Measurements from ENCODE around the gene PAQR5.
"Not testable (repeated sequence)": the region's sequence is repeated elsewhere in the genome, so short reads cannot be mapped to it uniquely, and the experiment has no call there.

PAQR5 gene

DNA sequence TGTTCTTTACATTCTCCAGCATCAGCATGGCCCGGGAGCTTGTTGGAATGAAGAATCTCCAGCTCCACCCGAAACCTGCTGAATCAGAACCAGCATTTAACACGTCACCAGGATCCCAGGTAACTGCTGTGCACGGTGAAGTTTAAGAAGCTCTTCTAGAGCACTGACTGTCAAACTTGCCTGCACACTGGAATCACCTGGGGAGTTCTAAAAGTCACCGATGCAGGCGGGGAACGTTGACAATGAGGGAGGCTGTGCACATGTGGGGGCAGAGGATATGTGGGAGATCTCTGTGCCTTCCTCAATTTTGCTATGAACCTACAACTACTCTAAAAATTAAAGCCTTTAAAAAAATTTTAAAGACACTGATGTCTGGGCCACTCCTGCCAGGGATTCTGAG is 19.1 kb upstream of the PAQR5 start:
- no peaks in the 10 kb centered on the region for H3K36me3 ChIP-seq (ENCODE audit: control insufficient read depth, insufficient read depth, low read length)
- no peaks in the 10 kb centered on the region for H3K9me3 ChIP-seq (ENCODE audit: control insufficient read depth, low read length)
- no peak overlapping the region for H3K4me3 ChIP-seq (ENCODE audit: insufficient read depth, low read depth, low read length)
- peaks cover 7% of the 10 kb centered on the region for H3K4me1 ChIP-seq (ENCODE audit: control insufficient read depth, insufficient read depth, low read length)
- H3K27me3 ChIP-seq (ENCODE audit: control insufficient read depth, insufficient read depth, low read length, poor library complexity, severe bottlenecking): no peaks in the 10 kb centered on the region
- WGBS, 2 experiments: 94% methylated on average over 7 of the region's 7 CpGs
- H3K27ac ChIP-seq (ENCODE audit: insufficient read depth, low read depth, low read length, poor library complexity, severe bottlenecking): no peak overlapping the region

- Histone ChIP-seq H3K4me1 (ENCODE audit: control insufficient read depth, insufficient read depth, low read length) (peaks cover under 1% of the 10 kb centered on the region), H3K4me3 (ENCODE audit: insufficient read depth, low read depth, low read length) (no peak overlapping the region), H3K9me3 (ENCODE audit: control insufficient read depth, low read length) (no peaks in the 10 kb centered on the region), H3K27ac (ENCODE audit: insufficient read depth, low read depth, low read length, poor library complexity, severe bottlenecking) (no peak overlapping the region), H3K27me3 (ENCODE audit: control insufficient read depth, insufficient read depth, low read length, poor library complexity, severe bottlenecking) (no peaks in the 10 kb centered on the region), H3K36me3 (ENCODE audit: control insufficient read depth, insufficient read depth, low read length) (no peaks in the 10 kb centered on the region)
- WGBS, 2 experiments: 86 to 92% methylated on average over 5 of the region's 5 CpGs
Measured at GRCh38 chr15:69280783-69281182, 17.9 kb upstream of the PAQR5 start.

DNA sequence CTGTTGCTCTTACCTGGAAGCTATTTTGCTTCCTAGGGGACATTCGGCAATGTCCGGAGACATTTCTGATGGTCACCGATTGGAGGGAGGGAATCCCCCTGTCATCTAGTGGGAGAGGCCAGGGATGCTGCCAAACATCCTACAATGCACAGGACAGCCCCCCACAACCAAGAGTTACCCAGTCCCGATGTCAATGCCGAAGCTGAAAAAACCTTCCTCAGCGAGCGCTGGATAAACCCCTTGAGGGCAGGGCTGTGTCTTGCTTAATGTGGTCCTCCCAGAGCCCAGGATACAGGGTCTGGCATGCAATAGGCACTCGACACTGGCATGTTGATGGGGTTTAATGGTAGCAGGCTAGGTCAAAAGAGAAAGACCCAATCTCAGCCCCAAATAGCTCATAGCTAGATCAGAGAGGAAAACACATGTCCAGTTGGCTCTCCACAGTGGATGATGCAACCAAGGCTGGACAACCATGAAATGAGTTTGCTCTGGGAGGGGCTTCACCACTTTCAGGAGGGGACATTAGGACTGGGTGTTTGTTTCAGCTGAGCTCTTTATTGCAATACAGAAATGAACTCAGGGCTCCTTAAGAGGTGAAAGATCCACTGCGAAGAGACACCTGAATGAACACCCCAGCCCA is 16.5 kb upstream of the PAQR5 start:
- no peaks in the 10 kb centered on the region for H3K27me3 ChIP-seq (ENCODE audit: control insufficient read depth, insufficient read depth, low read length, poor library complexity, severe bottlenecking)

DNA sequence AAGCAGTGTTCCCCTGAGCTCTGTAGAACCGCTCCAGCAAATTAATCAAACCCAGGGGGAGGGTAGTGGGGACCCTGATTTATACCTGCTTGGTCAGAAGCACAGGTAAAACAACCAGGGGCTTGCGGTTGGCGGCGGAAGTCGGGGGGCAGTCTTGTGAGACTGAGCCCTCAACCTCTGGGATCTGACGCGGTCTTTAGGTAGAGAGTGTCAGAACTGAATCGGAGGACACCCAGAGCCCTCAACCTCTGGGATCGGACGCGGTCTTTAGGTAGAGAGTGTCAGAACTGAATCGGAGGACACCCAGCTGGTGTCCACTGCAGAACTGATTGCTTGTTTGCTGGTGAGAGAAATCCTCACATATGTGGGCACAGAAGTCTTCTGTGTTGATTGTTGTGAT is 12.9 kb upstream of the PAQR5 start:
- 93 to 97% methylated on average over 12 of the region's 12 CpGs for WGBS, 2 experiments
- no peak overlapping the region for H3K4me3 ChIP-seq (ENCODE audit: insufficient read depth, low read depth, low read length)
- no peak overlapping the region for H3K27ac ChIP-seq (ENCODE audit: insufficient read depth, low read depth, low read length, poor library complexity, severe bottlenecking)
- no peaks in the 10 kb centered on the region for H3K27me3 ChIP-seq (ENCODE audit: control insufficient read depth, insufficient read depth, low read length, poor library complexity, severe bottlenecking)
- no peaks in the 10 kb centered on the region for H3K9me3 ChIP-seq (ENCODE audit: control insufficient read depth, low read length)
- no peaks in the 10 kb centered on the region for H3K36me3 ChIP-seq (ENCODE audit: control insufficient read depth, insufficient read depth, low read length)
- no peaks in the 10 kb centered on the region for H3K4me1 ChIP-seq (ENCODE audit: control insufficient read depth, insufficient read depth, low read length)

More for the DNA sequence above, 16.5 kb upstream of the PAQR5 start:
- Histone ChIP-seq H3K4me1 (ENCODE audit: control insufficient read depth, insufficient read depth, low read length) (no peaks in the 10 kb centered on the region), H3K36me3 (ENCODE audit: control insufficient read depth, insufficient read depth, low read length) (no peaks in the 10 kb centered on the region), H3K27ac (ENCODE audit: insufficient read depth, low read depth, low read length, poor library complexity, severe bottlenecking) (no peak overlapping the region), H3K4me3 (ENCODE audit: insufficient read depth, low read depth, low read length) (no peak overlapping the region), H3K9me3 (ENCODE audit: control insufficient read depth, low read length) (no peaks in the 10 kb centered on the region)
- WGBS, 2 experiments: 95% methylated on average over 9 of the region's 9 CpGs

DNA sequence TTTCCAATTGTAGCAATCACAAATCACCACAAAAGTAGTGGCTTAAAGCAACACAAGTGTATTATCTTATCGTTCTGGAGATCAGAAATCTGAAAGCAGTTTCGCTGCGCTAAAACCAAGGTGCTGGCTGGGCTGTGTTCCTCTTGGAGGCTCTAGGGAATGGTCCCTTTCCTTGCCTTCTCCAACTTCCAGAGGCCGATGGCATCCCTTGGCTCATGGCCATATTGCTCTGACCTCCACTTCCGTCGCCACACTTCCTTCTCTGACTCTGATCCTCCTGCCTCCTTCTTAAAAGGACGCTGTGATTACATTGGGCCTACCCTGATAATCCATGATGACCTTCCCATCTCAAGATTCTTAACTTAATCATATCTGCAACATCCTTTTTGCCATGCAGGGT is 10.7 kb upstream of the PAQR5 start:
- Histone ChIP-seq H3K9me3 (ENCODE audit: control insufficient read depth, low read length) (no peaks in the 10 kb centered on the region), H3K36me3 (ENCODE audit: control insufficient read depth, insufficient read depth, low read length) (no peaks in the 10 kb centered on the region), H3K27ac (ENCODE audit: insufficient read depth, low read depth, low read length, poor library complexity, severe bottlenecking) (no peak overlapping the region), H3K4me1 (ENCODE audit: control insufficient read depth, insufficient read depth, low read length) (no peaks in the 10 kb centered on the region), H3K27me3 (ENCODE audit: control insufficient read depth, insufficient read depth, low read length, poor library complexity, severe bottlenecking) (no peaks in the 10 kb centered on the region), H3K4me3 (ENCODE audit: insufficient read depth, low read depth, low read length) (no peak overlapping the region)
- 94 to 96% methylated on average over 7 of the region's 7 CpGs for WGBS, 2 experiments

DNA sequence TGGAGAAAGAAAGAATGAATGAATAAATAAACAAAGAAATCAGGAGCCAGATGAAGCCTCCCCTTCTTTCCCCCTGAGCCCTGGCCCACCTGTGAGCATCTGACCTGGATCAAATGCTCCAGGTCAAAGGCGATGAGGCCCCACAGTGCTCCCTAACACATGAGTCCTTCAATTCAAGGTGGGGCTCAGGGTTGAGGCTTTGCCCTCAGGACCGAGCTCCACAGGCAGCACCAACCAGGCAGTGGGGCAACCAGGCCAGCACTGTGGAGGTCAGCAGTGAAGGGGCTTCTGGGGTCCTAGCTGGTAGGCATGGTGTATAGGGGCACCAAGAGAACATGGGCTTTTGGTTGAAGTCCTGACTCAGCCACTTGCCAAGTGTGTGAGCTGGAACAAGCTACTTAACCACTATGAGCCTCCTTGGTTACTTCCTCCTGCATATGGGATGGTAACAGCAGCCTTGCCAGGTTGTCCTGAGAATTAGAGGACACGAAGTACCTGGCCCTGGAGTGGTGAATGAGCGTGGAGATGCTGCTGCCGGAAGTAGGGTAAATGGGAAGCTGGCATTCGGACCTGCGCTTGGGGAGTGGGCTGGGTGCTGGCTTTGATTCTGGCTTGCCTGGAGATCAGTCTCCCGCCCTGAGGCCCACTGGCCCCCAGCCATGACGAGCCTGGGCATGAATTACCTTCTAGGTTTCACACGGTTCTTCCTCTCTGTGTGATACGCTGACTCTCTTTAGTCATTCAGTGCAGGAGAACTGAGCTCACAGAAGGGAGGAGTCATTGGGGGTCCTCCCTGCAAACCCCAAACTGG is 10.0 kb upstream of the PAQR5 start:
- no peak overlapping the region for H3K27ac ChIP-seq (ENCODE audit: insufficient read depth, low read depth, low read length, poor library complexity, severe bottlenecking)
- H3K9me3 ChIP-seq (ENCODE audit: control insufficient read depth, low read length): no peaks in the 10 kb centered on the region
- H3K36me3 ChIP-seq (ENCODE audit: control insufficient read depth, insufficient read depth, low read length): no peaks in the 10 kb centered on the region
- no peaks in the 10 kb centered on the region for H3K4me1 ChIP-seq (ENCODE audit: control insufficient read depth, insufficient read depth, low read length)
- 89 to 90% methylated on average over 11 of the region's 11 CpGs for WGBS, 2 experiments
- no peaks in the 10 kb centered on the region for H3K27me3 ChIP-seq (ENCODE audit: control insufficient read depth, insufficient read depth, low read length, poor library complexity, severe bottlenecking)
- no peak overlapping the region for H3K4me3 ChIP-seq (ENCODE audit: insufficient read depth, low read depth, low read length)

- Histone ChIP-seq H3K27ac (ENCODE audit: insufficient read depth, low read depth, low read length, poor library complexity, severe bottlenecking) (no peak overlapping the region), H3K4me1 (ENCODE audit: control insufficient read depth, insufficient read depth, low read length) (no peaks in the 10 kb centered on the region), H3K9me3 (ENCODE audit: control insufficient read depth, low read length) (no peaks in the 10 kb centered on the region), H3K4me3 (ENCODE audit: insufficient read depth, low read depth, low read length) (no peak overlapping the region), H3K27me3 (ENCODE audit: control insufficient read depth, insufficient read depth, low read length, poor library complexity, severe bottlenecking) (no peaks in the 10 kb centered on the region), H3K36me3 (ENCODE audit: control insufficient read depth, insufficient read depth, low read length) (no peaks in the 10 kb centered on the region)
- 75 to 82% methylated on average over 7 to 8 of the region's 8 CpGs for WGBS, 2 experiments
Measured at GRCh38 chr15:69289342-69290146, 9.2 kb upstream of the PAQR5 start.

- H3K4me3 ChIP-seq (ENCODE audit: insufficient read depth, low read depth, low read length): no peak overlapping the region
- no peaks in the 10 kb centered on the region for H3K27me3 ChIP-seq (ENCODE audit: control insufficient read depth, insufficient read depth, low read length, poor library complexity, severe bottlenecking)
- no peaks in the 10 kb centered on the region for H3K36me3 ChIP-seq (ENCODE audit: control insufficient read depth, insufficient read depth, low read length)
- no peak overlapping the region for H3K27ac ChIP-seq (ENCODE audit: insufficient read depth, low read depth, low read length, poor library complexity, severe bottlenecking)
- H3K4me1 ChIP-seq (ENCODE audit: control insufficient read depth, insufficient read depth, low read length): no peaks in the 10 kb centered on the region
- H3K9me3 ChIP-seq (ENCODE audit: control insufficient read depth, low read length): no peaks in the 10 kb centered on the region
- WGBS, 2 experiments: 91% methylated on average over 7 of the region's 7 CpGs
Measured at GRCh38 chr15:69290346-69291164, 8.2 kb upstream of the PAQR5 start.

DNA sequence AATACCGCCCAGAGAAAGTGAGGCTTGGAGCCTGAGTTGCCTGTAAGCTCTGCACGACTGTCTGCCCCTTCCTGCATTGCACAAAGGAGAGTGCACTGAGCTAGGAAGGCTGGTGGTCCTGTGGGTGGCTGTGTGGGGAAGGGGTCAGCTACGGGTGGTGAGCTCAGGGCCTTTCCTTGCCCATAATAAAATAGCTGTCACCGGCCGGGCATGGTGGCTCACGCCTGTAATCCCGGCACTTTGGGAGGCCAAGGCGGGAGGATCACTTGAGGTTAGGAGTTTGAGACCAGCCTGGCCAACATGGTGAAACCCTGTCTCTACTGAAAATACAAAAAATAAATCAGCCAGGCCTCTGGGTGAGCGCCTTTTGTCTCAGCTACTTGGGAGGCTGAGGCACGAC is 7.1 kb upstream of the PAQR5 start:
- 91 to 94% methylated on average over 10 of the region's 10 CpGs for WGBS, 2 experiments
- not testable (repeated sequence) for H3K9me3 ChIP-seq (ENCODE audit: control insufficient read depth, low read length); H3K4me3 ChIP-seq (ENCODE audit: insufficient read depth, low read depth, low read length); H3K27ac ChIP-seq (ENCODE audit: insufficient read depth, low read depth, low read length, poor library complexity, severe bottlenecking); H3K27me3 ChIP-seq (ENCODE audit: control insufficient read depth, insufficient read depth, low read length, poor library complexity, severe bottlenecking); H3K36me3 ChIP-seq (ENCODE audit: control insufficient read depth, insufficient read depth, low read length); H3K4me1 ChIP-seq (ENCODE audit: control insufficient read depth, insufficient read depth, low read length)
